Coronary artery (tissue), 2 donors: ENCODE results near the gene BTG4.

Experiments used
- DNase-seq: peaks from one replicate; pipeline ENCODE4 v3.0.0-alpha.2; 2017; ENCODE audit warnings: low spot score
- H3K27ac ChIP-seq, 2 donors: fragments of 200-600 bp; sonication (generic); one replicate each; pipeline ENCODE4 v1.5.1; 2016 to 2019
- H3K4me3 ChIP-seq: fragments of 200-600 bp; sonication (generic); 2 replicates; pipeline ENCODE4 v1.5.1; 2016; ENCODE audit warnings: mild to moderate bottlenecking, moderate library complexity
- CTCF ChIP-seq: fragments of 200-600 bp; sonication (generic); IDR thresholded peaks from one replicate; pipeline ENCODE4 v1.5.1; 2019; ENCODE audit warnings: antibody characterized with exemption

Gene BTG4

GRCh38 chr11:111535281-111535680, 23.1 kb upstream of the BTG4 start:
- Histone ChIP-seq H3K27ac (no peak overlapping the region), H3K4me3 (no peak overlapping the region)
- no peak for DNase-seq
- TF ChIP-seq CTCF: no peak

- Histone ChIP-seq H3K27ac (no peak overlapping the region), H3K4me3 (no peak overlapping the region)
- no peak for DNase-seq
- no peak for TF ChIP-seq CTCF
These were observed 20.2 kb upstream of the BTG4 start for GRCh38 chr11:111532365-111532709.

- Histone ChIP-seq H3K4me3 (no peak overlapping the region), H3K27ac (no peak overlapping the region)
- DNase-seq: no peak
- TF ChIP-seq CTCF: no peak
These were observed 19.6 kb upstream of the BTG4 start for GRCh38 chr11:111531687-111532364.

GRCh38 chr11:111531136-111531535, 18.9 kb upstream of the BTG4 start:
- no peak overlapping the region for H3K27ac ChIP-seq
- DNase-seq: no peak
- TF ChIP-seq CTCF: no peak
- H3K4me3 ChIP-seq: no peak overlapping the region

GRCh38 chr11:111530091-111530490, 17.9 kb upstream of the BTG4 start:
- no peak for DNase-seq
- no peak for TF ChIP-seq CTCF
- Histone ChIP-seq H3K4me3 (no peak overlapping the region), H3K27ac (no peak overlapping the region)

GRCh38 chr11:111528557-111528956, 16.4 kb upstream of the BTG4 start:
- Histone ChIP-seq H3K27ac (no peak overlapping the region), H3K4me3 (no peak overlapping the region)
- no peak for TF ChIP-seq CTCF
- DNase-seq: no peak

GRCh38 chr11:111527279-111527678, 15.1 kb upstream of the BTG4 start:
- Histone ChIP-seq H3K4me3 (no peak overlapping the region), H3K27ac (no peak overlapping the region)
- DNase-seq: no peak
- TF ChIP-seq CTCF: no peak
